K562 (cell line): ENCODE data around the gene HEXIM2. TPM values are rescaled to one million over a fixed set of nuclear protein-coding genes. Genes with fewer than 3 reads are reported as not detected.

Experiments used
- CREB1 ChIP-seq, 2 experiments: sonication (generic) in 1 of 2; formaldehyde crosslinking in 1 of 2; IDR thresholded peaks; 2 replicates each; pipeline versions ENCODE4 v1.6.1 to v1.8.0; 2012 to 2022; ENCODE audit warnings: inconsistent platforms in 1 of 2, mild to moderate bottlenecking in 1 of 2, missing genetic modification reagents in 1 of 2, moderate library complexity in 1 of 2
- CREB5 ChIP-seq: fragments of 250-450 bp; sonication (Bioruptor Pico); IDR thresholded peaks from 2 replicates; pipeline ENCODE4 v1.5.0; 2020; ENCODE audit warnings: mild to moderate bottlenecking
- DDX20 ChIP-seq: fragments of 450-650 bp; IDR thresholded peaks from 2 replicates; pipeline ENCODE4 v1.6.1; 2016; ENCODE audit warnings: missing genetic modification characterization, low read depth, mild to moderate bottlenecking, missing compliant biosample characterization, moderate library complexity
- FUS ChIP-seq: fragments of 200-400 bp; formaldehyde crosslinking; optimal IDR thresholded peaks from 2 replicates; pipeline ENCODE3; 2017; ENCODE audit warnings: low read depth, low read length
- HSF4 ChIP-seq: fragments of 250-450 bp; sonication (Bioruptor Pico); IDR thresholded peaks from 2 replicates; pipeline ENCODE4 v2.1.2; 2022; ENCODE audit warnings: mild to moderate bottlenecking, moderate library complexity, borderline replicate concordance
- KLF13 ChIP-seq: fragments of 450-650 bp; IDR thresholded peaks from 2 replicates; pipeline ENCODE4 v1.6.1; 2016; ENCODE audit warnings: missing genetic modification characterization, low read depth, mild to moderate bottlenecking, missing compliant biosample characterization, moderate library complexity, borderline replicate concordance
- NR2C1 ChIP-seq, 2 experiments: fragments of 450-650 bp; IDR thresholded peaks; 2 replicates each; pipeline ENCODE4 v1.6.1; 2017; ENCODE audit warnings: mild to moderate bottlenecking in 2 of 2, antibody characterized with exemption in 1 of 2, inconsistent platforms in 1 of 2, missing compliant biosample characterization in 1 of 2, missing genetic modification characterization in 1 of 2
- NR2C2 ChIP-seq, 2 experiments: fragments of 200-800 bp in 1 of 2; sonication (Bioruptor generic) in 1 of 2; sonication (generic) in 1 of 2; formaldehyde crosslinking in 1 of 2; IDR thresholded peaks; 2 replicates each; pipeline versions ENCODE4 v1.6.1 to v1.8.0; 2016 to 2022; ENCODE audit warnings: mild to moderate bottlenecking in 1 of 2, missing compliant biosample characterization in 1 of 2, missing genetic modification characterization in 1 of 2, missing genetic modification reagents in 1 of 2
- PATZ1 ChIP-seq: fragments of 250-450 bp; sonication (Bioruptor Pico); IDR thresholded peaks from 2 replicates; pipeline ENCODE4 v1.5.0; 2020; ENCODE audit warnings: mild to moderate bottlenecking, borderline replicate concordance
- PTTG1 ChIP-seq: fragments of 450-650 bp; IDR thresholded peaks from 2 replicates; pipeline ENCODE4 v1.6.1; 2016; ENCODE audit warnings: low read depth, mild to moderate bottlenecking, missing genetic modification characterization, missing compliant biosample characterization
- RBM39 ChIP-seq: fragments of 200-400 bp; formaldehyde crosslinking; optimal IDR thresholded peaks from 2 replicates; pipeline ENCODE3; 2018; ENCODE audit warnings: low read depth, low read length
- SMC3 ChIP-seq: conservative IDR thresholded peaks from 2 replicates; pipeline ENCODE4 v1.6.1; 2011; ENCODE audit warnings: low read depth, low read length, improper control_type of control experiment; ENCODE audit not compliant: insufficient read depth
- SRF ChIP-seq, 2 experiments: fragments of 250-450, 450-650 bp in 1 of 2; sonication (Bioruptor Pico) in 1 of 2; sonication (generic) in 1 of 2; formaldehyde crosslinking; IDR thresholded peaks; 2 replicates each; pipeline versions ENCODE4 v1.5.0 to v1.5.1; 2020 to 2022; ENCODE audit warnings: mild to moderate bottlenecking in 1 of 2, missing genetic modification reagents in 1 of 2
- ZBTB12 ChIP-seq: fragments of 250-450 bp; sonication (Bioruptor Pico); IDR thresholded peaks from 2 replicates; pipeline ENCODE4 v1.4.0; 2020
- ZKSCAN8 ChIP-seq: fragments of 200-800 bp; sonication (Bioruptor generic); IDR thresholded peaks from 2 replicates; pipeline ENCODE4 v1.6.1; 2016; ENCODE audit warnings: missing genetic modification characterization, missing compliant biosample characterization
- ZNF274 ChIP-seq: IDR thresholded peaks from 2 replicates; pipeline ENCODE4 v1.6.1; 2011; ENCODE audit warnings: low read depth, mild to moderate bottlenecking, low read length, moderate library complexity, borderline replicate concordance
- ZNF395 ChIP-seq: fragments of 200-800 bp; sonication (Bioruptor generic); IDR thresholded peaks from 2 replicates; pipeline ENCODE4 v1.6.1; 2017; ENCODE audit warnings: missing genetic modification characterization, missing compliant biosample characterization
- ZNF512 ChIP-seq: IDR thresholded peaks from 2 replicates; pipeline ENCODE4 v1.6.1; 2016; ENCODE audit warnings: missing genetic modification characterization, missing compliant biosample characterization
- polyA plus RNA-seq, 8 experiments: library from polyadenylated mRNA; depleted of rRNA in 4 of 8; stranded (reverse) in 5 of 8; unstranded in 3 of 8; fragments of >200 nt; fragmentation: Nextera tagmentation in 2 of 8; fragmentation: Illumina TruSeq in 1 of 8; extraction: Ambion mirVana in 2 of 8; extraction: Trizol in 1 of 8; gene quantifications; 2 replicates each; pipeline versions ENCODE4 v1.2.1 to v1.2.3, GENCODE V29; 2011 to 2014; ENCODE audit warnings: inconsistent platforms in 1 of 8, missing spikeins in 1 of 8
- total RNA-seq, 7 experiments: library from RNA; depleted of rRNA in 6 of 7; stranded (reverse); fragments of >200 nt in 6 of 7; fragmentation: Illumina TruSeq in 2 of 7; extraction: Trizol in 2 of 7; gene quantifications; 2 replicates each; pipeline versions ENCODE4 v1.2.1 to v1.2.3, GENCODE V29; 2011 to 2021; ENCODE audit warnings: low replicate concordance in 1 of 7

The HEXIM2 gene
- total and polyA plus RNA-seq, 9 of the 15 experiments (the other 6 are each of a cell fraction or from before 2014, with no cell fraction given) = 0.69 to 3.4 (median 1.1) TPM; not detected in 2

- 0 out of 2 replicates have a peak, but pooled peaks have one; percentile 36 for TF ChIP-seq ZNF274
- no peak for TF ChIP-seq DDX20 (tag)
- no peak for TF ChIP-seq HSF4 (CRISPR knock-in tag)
- TF ChIP-seq SMC3 = no peak
- no peak for TF ChIP-seq NR2C1 (IDR thresholded peaks at IDR 0.05)
- no peak for TF ChIP-seq NR2C1 (tag; IDR thresholded peaks at IDR 0.05)
- TF ChIP-seq SRF (CRISPR knock-in tag; IDR thresholded peaks at IDR 0.05) = peak in 1 of 2 experiments; percentile 62; a peak in 2 of 4 replicates
- TF ChIP-seq PTTG1 (tag) = no peak
- no peak for TF ChIP-seq FUS
- no peak for TF ChIP-seq KLF13 (tag)
- TF ChIP-seq ZNF395 (CRISPR knock-in tag) = peak; percentile 81
- TF ChIP-seq ZKSCAN8 (CRISPR knock-in tag) = no peak
- TF ChIP-seq CREB5 (CRISPR knock-in tag) = no peak
- no peak for TF ChIP-seq NR2C2 (CRISPR knock-in tag; IDR thresholded peaks at IDR 0.05)
- no peak for TF ChIP-seq NR2C2 (tag; IDR thresholded peaks at IDR 0.05)
- no peak for TF ChIP-seq ZBTB12 (CRISPR knock-in tag)
- TF ChIP-seq RBM39 = no peak
- TF ChIP-seq CREB1 (IDR thresholded peaks at IDR 0.05) = no peak
- no peak; the same call in 1 of the 2 replicates for TF ChIP-seq CREB1 (CRISPR knock-in tag; IDR thresholded peaks at IDR 0.05)
- TF ChIP-seq PATZ1 = no peak
- no peak for TF ChIP-seq ZNF512
These were observed 12.5 kb upstream of the HEXIM2 start (continued) for GRCh38 chr17:45149037-45149668.
